Loucy (cell line): ENCODE results near the gene MUC13.

Source experiments
- H2AFZ ChIP-seq: fragments of 200-600 bp; sonication (generic); 2 replicates; pipeline ENCODE4 v1.6.0; 2016; ENCODE audit warnings: antibody characterized with exemption, mild to moderate bottlenecking, low read length, moderate library complexity
- H3F3A ChIP-seq: fragments of 200-600 bp; 2 replicates; pipeline ENCODE4 v1.6.0; 2016; ENCODE audit warnings: antibody characterized with exemption, low read depth, mild to moderate bottlenecking
- H3K27me3 ChIP-seq: fragments of 200-600 bp; sonication (generic); 2 replicates; pipeline ENCODE4 v1.6.1; 2014; ENCODE audit warnings: low read length, mild to moderate bottlenecking; ENCODE audit not compliant: insufficient read depth, poor library complexity, severe bottlenecking
- H3K36me3 ChIP-seq: fragments of 200-600 bp; sonication (generic); 2 replicates; pipeline ENCODE4 v1.6.1; 2016; ENCODE audit warnings: low read length; ENCODE audit not compliant: insufficient read depth
- H3K4me1 ChIP-seq: fragments of 200-600 bp; sonication (generic); 2 replicates; pipeline ENCODE4 v1.5.1; 2014; ENCODE audit warnings: low read length, mild to moderate bottlenecking; ENCODE audit not compliant: insufficient read depth, poor library complexity, severe bottlenecking
- H3K4me2 ChIP-seq: fragments of 200-600 bp; sonication (generic); 2 replicates; pipeline ENCODE4 v1.6.0; 2014; ENCODE audit warnings: antibody characterized with exemption, low read length, low read depth, mild to moderate bottlenecking; ENCODE audit not compliant: poor library complexity, severe bottlenecking
- H3K4me3 ChIP-seq: fragments of 200-600 bp; sonication (generic); 2 replicates; pipeline ENCODE4 v1.5.1; 2014; ENCODE audit warnings: low read length, mild to moderate bottlenecking, mixed read lengths; ENCODE audit not compliant: poor library complexity, severe bottlenecking
- H3K79me2 ChIP-seq: fragments of 200-600 bp; sonication (generic); 2 replicates; pipeline ENCODE4 v1.6.1; 2014; ENCODE audit warnings: low read length; ENCODE audit not compliant: insufficient read depth
- H3K9ac ChIP-seq: fragments of 200-600 bp; sonication (generic); 2 replicates; pipeline ENCODE4 v1.6.0; 2014; ENCODE audit warnings: mild to moderate bottlenecking, low read depth, low read length, moderate library complexity; ENCODE audit not compliant: poor library complexity, severe bottlenecking
- H3K9me2 ChIP-seq: fragments of 200-600 bp; sonication (generic); replicated peaks from 2 replicates; pipeline ENCODE4 v1.6.1; 2016; ENCODE audit warnings: low read depth, low read length, mixed read lengths
- H3K9me3 ChIP-seq: fragments of 200-600 bp; sonication (generic); 2 replicates; pipeline ENCODE4 v1.6.1; 2014; ENCODE audit warnings: mild to moderate bottlenecking, antibody characterized with exemption, low read length, low read depth; ENCODE audit not compliant: insufficient read depth
- H4K20me1 ChIP-seq: fragments of 200-600 bp; sonication (generic); 2 replicates; pipeline ENCODE4 v1.6.0; 2014; ENCODE audit warnings: antibody characterized with exemption, low read length, mild to moderate bottlenecking; ENCODE audit not compliant: insufficient read depth, poor library complexity, severe bottlenecking
- EZH2phosphoT487 ChIP-seq: fragments of 200-600 bp; IDR thresholded peaks from 2 replicates; pipeline ENCODE4 v1.6.1; 2018; ENCODE audit warnings: antibody characterized with exemption, mild to moderate bottlenecking, moderate library complexity, borderline replicate concordance
- TF ChIP-seq, protein P1 (sequence below): fragments of 200-600 bp; sonication (generic); conservative IDR thresholded peaks from 2 replicates; pipeline ENCODE4 v1.5.1; 2014; ENCODE audit warnings: mild to moderate bottlenecking, antibody characterized with exemption, low read length

The MUC13 gene

DNA sequence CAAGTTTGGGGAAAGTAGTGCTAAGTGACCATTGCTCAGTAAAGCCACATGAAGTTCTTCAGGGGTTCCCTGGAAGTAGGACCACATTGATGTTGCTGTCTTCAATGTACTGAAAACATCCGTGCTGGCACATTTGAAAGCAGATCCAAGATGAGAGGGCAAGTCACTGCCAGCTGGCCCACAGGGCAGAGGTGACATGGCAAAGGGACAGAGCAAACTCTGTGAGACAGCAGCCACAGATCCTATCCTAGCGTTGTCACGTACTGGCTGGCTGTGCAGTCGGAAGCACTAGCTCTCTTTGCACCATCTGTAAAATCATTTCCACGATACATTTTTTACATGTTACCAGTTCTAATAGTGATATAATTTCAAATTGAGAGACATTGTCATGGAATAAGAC is 13.8 kb downstream of the MUC13 start:
- Histone ChIP-seq H3K4me3 (no peak overlapping the region), H3K79me2 (no peaks in the 10 kb centered on the region), H2AFZ (no peak overlapping the region), H3K9me2 (no peaks in the 10 kb centered on the region), H3K36me3 (no peaks in the 10 kb centered on the region), H4K20me1 (no peaks in the 10 kb centered on the region), H3K4me1 (no peaks in the 10 kb centered on the region), H3K27me3 (no peaks in the 10 kb centered on the region), H3K4me2 (no peak overlapping the region), H3K9ac (no peak overlapping the region), H3F3A (no peaks in the 10 kb centered on the region), H3K9me3 (no peaks in the 10 kb centered on the region)
- TF ChIP-seq, protein P1, sequence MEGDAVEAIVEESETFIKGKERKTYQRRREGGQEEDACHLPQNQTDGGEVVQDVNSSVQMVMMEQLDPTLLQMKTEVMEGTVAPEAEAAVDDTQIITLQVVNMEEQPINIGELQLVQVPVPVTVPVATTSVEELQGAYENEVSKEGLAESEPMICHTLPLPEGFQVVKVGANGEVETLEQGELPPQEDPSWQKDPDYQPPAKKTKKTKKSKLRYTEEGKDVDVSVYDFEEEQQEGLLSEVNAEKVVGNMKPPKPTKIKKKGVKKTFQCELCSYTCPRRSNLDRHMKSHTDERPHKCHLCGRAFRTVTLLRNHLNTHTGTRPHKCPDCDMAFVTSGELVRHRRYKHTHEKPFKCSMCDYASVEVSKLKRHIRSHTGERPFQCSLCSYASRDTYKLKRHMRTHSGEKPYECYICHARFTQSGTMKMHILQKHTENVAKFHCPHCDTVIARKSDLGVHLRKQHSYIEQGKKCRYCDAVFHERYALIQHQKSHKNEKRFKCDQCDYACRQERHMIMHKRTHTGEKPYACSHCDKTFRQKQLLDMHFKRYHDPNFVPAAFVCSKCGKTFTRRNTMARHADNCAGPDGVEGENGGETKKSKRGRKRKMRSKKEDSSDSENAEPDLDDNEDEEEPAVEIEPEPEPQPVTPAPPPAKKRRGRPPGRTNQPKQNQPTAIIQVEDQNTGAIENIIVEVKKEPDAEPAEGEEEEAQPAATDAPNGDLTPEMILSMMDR: no peak
- TF ChIP-seq EZH2phosphoT487: no peak

DNA sequence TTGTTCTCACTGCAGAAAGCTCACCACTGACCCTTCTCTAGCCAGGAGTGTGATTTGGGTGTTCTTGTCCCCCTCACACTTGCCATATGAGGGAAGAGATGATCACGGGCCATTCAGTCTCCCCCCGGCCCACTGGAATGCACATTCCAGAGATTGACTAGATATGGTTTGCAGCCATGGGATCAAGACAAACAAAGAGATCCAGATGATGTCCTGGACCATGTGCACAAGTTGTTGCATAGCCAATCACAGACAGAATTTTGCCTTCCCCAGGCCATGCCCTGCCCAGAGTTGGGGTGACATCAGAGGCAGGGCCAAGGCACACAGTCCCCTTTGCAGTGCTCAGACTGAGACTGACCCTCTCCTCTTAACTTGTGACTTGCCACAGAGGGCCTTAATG is 14.8 kb downstream of the MUC13 start:
- Histone ChIP-seq H3K4me3 (no peak overlapping the region), H3K27me3 (no peaks in the 10 kb centered on the region), H3K36me3 (no peaks in the 10 kb centered on the region), H4K20me1 (no peaks in the 10 kb centered on the region), H3K9me2 (no peaks in the 10 kb centered on the region), H3K9me3 (no peaks in the 10 kb centered on the region), H3K79me2 (no peaks in the 10 kb centered on the region), H3K4me2 (no peak overlapping the region), H2AFZ (no peak overlapping the region), H3K9ac (no peak overlapping the region), H3K4me1 (no peaks in the 10 kb centered on the region), H3F3A (no peaks in the 10 kb centered on the region)
- TF ChIP-seq EZH2phosphoT487: no peak
- TF ChIP-seq, protein P1: no peak

DNA sequence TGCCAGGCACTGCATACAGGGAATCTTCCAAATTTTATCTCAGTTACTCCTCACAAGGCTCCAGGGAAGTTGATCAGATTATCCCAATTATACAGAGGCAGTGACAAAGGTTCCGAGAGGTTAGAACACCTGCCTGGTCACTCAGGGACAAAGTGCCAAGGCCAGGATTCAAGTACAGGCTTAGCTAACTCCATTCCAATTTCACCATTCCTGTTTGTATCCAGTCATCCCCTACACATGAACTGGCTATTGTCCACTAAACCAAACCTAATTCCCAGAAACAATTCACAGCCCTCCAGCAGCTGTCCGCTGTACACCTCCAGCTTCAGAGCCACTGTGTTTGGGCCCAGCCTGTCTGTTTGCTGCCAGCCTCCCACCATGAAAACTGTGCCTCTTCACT is 16.0 kb downstream of the MUC13 start:
- TF ChIP-seq EZH2phosphoT487: no peak
- TF ChIP-seq, protein P1: no peak
- no peaks in the 10 kb centered on the region for H3F3A ChIP-seq
- no peak overlapping the region for H3K4me3 ChIP-seq
- H3K9ac ChIP-seq: no peak overlapping the region
- H3K4me2 ChIP-seq: no peak overlapping the region
- H3K9me3 ChIP-seq: no peaks in the 10 kb centered on the region
- H3K27me3 ChIP-seq: no peaks in the 10 kb centered on the region
- H3K9me2 ChIP-seq: no peaks in the 10 kb centered on the region
- H3K36me3 ChIP-seq: no peaks in the 10 kb centered on the region
- H3K79me2 ChIP-seq: no peaks in the 10 kb centered on the region
- H3K4me1 ChIP-seq: no peaks in the 10 kb centered on the region
- no peaks in the 10 kb centered on the region for H4K20me1 ChIP-seq
- no peak overlapping the region for H2AFZ ChIP-seq
